Right atrium auricular region (tissue), 2 donors: ENCODE results near the gene ZNF821. TPM values are rescaled to one million over a fixed set of nuclear protein-coding genes. Genes with fewer than 3 reads are reported as not detected.

Source experiments
- DNase-seq: peaks from one replicate; pipeline ENCODE4 v3.0.0-alpha.2; 2019; ENCODE audit warnings: low spot score
- H3K27ac ChIP-seq, 2 donors: fragments of 200-600 bp; sonication (generic); 1 replicate in 1 of 2; 2 replicates in 1 of 2; pipeline ENCODE4 v1.5.1; 2016 to 2019
- H3K27me3 ChIP-seq, 2 donors: fragments of 200-600 bp; sonication (generic); one replicate each; pipeline versions ENCODE4 v1.5.1 to v1.6.0; 2017 to 2019
- H3K36me3 ChIP-seq: fragments of 200-600 bp; sonication (generic); one replicate; pipeline ENCODE4 v1.5.1; 2016
- H3K4me1 ChIP-seq, 2 donors: fragments of 200-600 bp; sonication (generic); one replicate each; pipeline versions ENCODE4 v1.5.1 to v1.6.0; 2017 to 2019
- H3K4me3 ChIP-seq, 2 donors: fragments of 200-600 bp; sonication (generic); 1 replicate in 1 of 2; 2 replicates in 1 of 2; pipeline ENCODE4 v1.5.1; 2017 to 2019; ENCODE audit warnings: mild to moderate bottlenecking in 1 of 2, moderate library complexity in 1 of 2
- H3K9me3 ChIP-seq, 2 donors: fragments of 200-600 bp; sonication (generic); one replicate each; pipeline ENCODE4 v1.5.1; 2019
- CTCF ChIP-seq, 2 donors: fragments of 200-600 bp; sonication (generic); IDR thresholded peaks; one replicate each; pipeline ENCODE4 v1.5.1; 2019; ENCODE audit warnings: antibody characterized with exemption in 2 of 2
- total RNA-seq, 2 donors: library from RNA; depleted of rRNA; stranded (reverse); fragments of >200 nt; gene quantifications; one replicate each; pipeline ENCODE4 v1.1.0, GENCODE V29; 2016

ZNF821 gene
- total RNA-seq, 2 donors from 2014 or later, result 2.6 to 8.9 TPM

- H3K27me3 ChIP-seq, result no peaks in the 10 kb centered on the region
- peaks cover 0 to 64% of the 10 kb centered on the region in 2 donors for H3K4me1 ChIP-seq
- no peak for DNase-seq
- no peak for TF ChIP-seq CTCF (IDR thresholded peaks at IDR 0.05)
- no peak overlapping the region for H3K4me3 ChIP-seq
- H3K27ac ChIP-seq, result peak overlapping the region; percentile 66 to 73
- H3K36me3 ChIP-seq, result peaks cover 60% of the 10 kb centered on the region
- H3K9me3 ChIP-seq, result no peaks in the 10 kb centered on the region
These were observed 45.1 kb upstream of the ZNF821 start for GRCh38 chr16:71929048-71929447.

- TF ChIP-seq CTCF (IDR thresholded peaks at IDR 0.05), result no peak
- Histone ChIP-seq H3K27ac (peak overlapping the region; percentile 66 to 73), H3K4me1 (peaks cover 0 to 62% of the 10 kb centered on the region in 2 donors), H3K27me3 (no peaks in the 10 kb centered on the region), H3K36me3 (peaks cover 65% of the 10 kb centered on the region), H3K9me3 (no peaks in the 10 kb centered on the region), H3K4me3 (no peak overlapping the region)
- DNase-seq, result no peak
These were observed 43.8 kb upstream of the ZNF821 start for GRCh38 chr16:71927787-71928186.

GRCh38 chr16:71927383-71927782, 43.4 kb upstream of the ZNF821 start:
- Histone ChIP-seq H3K4me3 (no peak overlapping the region), H3K36me3 (peaks cover 69% of the 10 kb centered on the region), H3K27me3 (no peaks in the 10 kb centered on the region), H3K27ac (peak overlapping the region; percentile 66 to 73), H3K4me1 (peaks cover 0 to 62% of the 10 kb centered on the region in 2 donors), H3K9me3 (no peaks in the 10 kb centered on the region)
- DNase-seq, result peak; percentile 68
- no peak for TF ChIP-seq CTCF (IDR thresholded peaks at IDR 0.05)

GRCh38 chr16:71924710-71925109, 40.7 kb upstream of the ZNF821 start:
- peaks cover 0 to 52% of the 10 kb centered on the region in 2 donors for H3K4me1 ChIP-seq
- no peaks in the 10 kb centered on the region for H3K27me3 ChIP-seq
- peaks cover 83% of the 10 kb centered on the region for H3K36me3 ChIP-seq
- no peak overlapping the region for H3K27ac ChIP-seq
- no peak overlapping the region for H3K4me3 ChIP-seq
- H3K9me3 ChIP-seq, result no peaks in the 10 kb centered on the region
- DNase-seq, result no peak
- TF ChIP-seq CTCF (IDR thresholded peaks at IDR 0.05), result no peak

- peaks cover 0 to 46% of the 10 kb centered on the region in 2 donors for H3K4me1 ChIP-seq
These were observed 40.1 kb upstream of the ZNF821 start for GRCh38 chr16:71923941-71924690.

More at GRCh38 chr16:71923941-71924690, 40.1 kb upstream of the ZNF821 start:
- no peak for DNase-seq
- H3K4me3 ChIP-seq, result no peak overlapping the region
- no peaks in the 10 kb centered on the region for H3K27me3 ChIP-seq
- TF ChIP-seq CTCF (IDR thresholded peaks at IDR 0.05), result no peak
- H3K27ac ChIP-seq, result no peak overlapping the region
- no peaks in the 10 kb centered on the region for H3K9me3 ChIP-seq
- H3K36me3 ChIP-seq, result peaks cover 89% of the 10 kb centered on the region
